Bronchial epithelial cell (primary cell): ENCODE data around the gene MAPKAPK2. TPM values are rescaled to one million over a fixed set of nuclear protein-coding genes. Genes with fewer than 3 reads are reported as not detected.

ENCODE experiments used
- DNase-seq: peaks from one replicate; pipeline ENCODE4 v3.0.0-alpha.2; 2010; ENCODE audit warnings: low read depth
- FAIRE-seq: peaks from 2 replicates; lab custom pipeline; 2011; peaks lifted over from hg19 to GRCh38; lab: Jason Lieb, UNC
- H3K27me3 ChIP-seq: 2 replicates; pipeline ENCODE4 v1.5.1; 2011; ENCODE audit warnings: low read length; ENCODE audit not compliant: control insufficient read depth, insufficient read depth
- H3K36me3 ChIP-seq: 2 replicates; pipeline ENCODE4 v1.5.1; 2011; ENCODE audit warnings: low read length; ENCODE audit not compliant: control insufficient read depth, insufficient read depth
- H3K4me3 ChIP-seq: 2 replicates; pipeline ENCODE4 v1.5.1; 2011; ENCODE audit warnings: mild to moderate bottlenecking, low read depth, low read length, control low read depth
- CTCF ChIP-seq: IDR thresholded peaks from 2 replicates; pipeline ENCODE4 v1.5.1; 2011; ENCODE audit warnings: mild to moderate bottlenecking, moderate library complexity, low read length, control low read depth, inconsistent platforms; ENCODE audit not compliant: insufficient read depth, severe bottlenecking
- total RNA-seq: library from RNA; depleted of rRNA; stranded (reverse); fragments of >200 nt; gene quantifications from 2 replicates; pipeline ENCODE4 v1.2.1, GENCODE V29; 2014

MAPKAPK2 gene
- total RNA-seq, 1 donor from 2014 or later = 23.2 TPM

DNA sequence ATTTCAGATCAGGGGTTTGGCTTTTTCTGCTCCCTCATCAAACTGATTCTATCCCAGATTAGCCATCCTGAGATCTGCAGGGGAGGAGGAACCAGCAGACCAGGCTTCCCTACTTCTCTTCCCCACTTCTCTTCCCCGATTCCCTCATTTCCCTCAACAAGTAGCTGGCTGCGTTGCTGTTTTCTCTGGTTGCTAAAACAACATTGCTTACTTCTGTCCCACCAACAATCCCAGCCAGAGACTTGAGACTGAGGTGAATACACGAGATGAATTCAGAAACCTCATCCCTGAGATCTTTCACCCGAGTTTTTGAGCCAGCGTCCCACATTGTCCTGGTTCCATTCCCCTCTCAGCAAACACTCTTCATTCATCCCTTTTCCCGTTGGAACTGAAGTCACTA is 27.0 kb upstream of the MAPKAPK2 start:
- H3K36me3 ChIP-seq = no peaks in the 10 kb centered on the region
- FAIRE-seq (no peak), DNase-seq (no peak)
- H3K4me3 ChIP-seq = no peak overlapping the region
- no peak for TF ChIP-seq CTCF
- no peaks in the 10 kb centered on the region for H3K27me3 ChIP-seq

DNA sequence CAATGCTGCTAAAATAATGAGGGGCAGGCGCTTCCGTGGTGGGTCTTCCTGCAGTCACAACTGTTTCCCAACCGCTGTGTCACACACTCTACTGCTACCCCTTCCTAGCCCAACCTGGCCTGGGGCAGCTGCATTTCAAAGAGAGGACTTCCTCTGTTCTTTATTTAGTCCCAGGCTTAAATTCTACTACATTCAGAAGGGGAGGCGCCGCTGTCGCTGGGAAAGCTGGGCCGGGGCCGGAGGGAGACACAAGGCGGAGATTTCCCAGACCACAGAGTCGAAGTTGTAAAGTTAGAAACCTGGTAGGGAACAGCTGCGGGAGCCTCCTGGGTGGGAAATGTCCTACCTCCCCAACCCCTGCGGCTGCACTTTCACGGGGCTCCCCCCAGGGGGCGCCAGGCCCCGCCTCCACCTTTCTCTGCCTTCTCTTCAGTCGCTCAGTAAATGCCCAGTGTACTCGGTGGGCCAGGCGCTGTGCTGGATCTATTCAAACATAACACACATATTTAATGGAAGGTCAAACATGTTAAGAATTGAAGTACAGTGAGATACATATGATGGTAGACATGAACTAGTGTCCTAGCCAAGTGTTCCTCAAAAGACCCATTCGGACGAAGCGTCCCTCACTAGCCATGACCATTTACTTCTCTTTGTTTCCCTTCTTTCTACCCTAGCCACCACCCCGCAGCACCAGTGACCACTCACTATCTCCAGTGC is 26.3 kb upstream of the MAPKAPK2 start:
- FAIRE-seq = no peak

DNA sequence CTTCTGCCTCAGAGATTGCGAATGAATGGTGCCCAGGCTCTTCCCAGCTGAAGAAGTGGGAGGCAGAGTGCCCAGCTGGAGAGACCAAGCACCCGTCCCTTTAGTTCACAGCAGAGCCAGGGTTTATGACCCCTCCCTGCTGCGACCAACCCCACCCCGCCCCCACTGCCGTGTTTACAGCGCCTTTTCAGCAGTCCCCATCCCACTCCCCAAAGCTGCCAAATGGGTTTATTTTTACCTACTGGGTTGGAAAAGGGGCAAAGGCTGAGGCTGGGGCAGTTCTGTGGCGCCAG is 25.8 kb upstream of the MAPKAPK2 start:
- FAIRE-seq (no peak), DNase-seq (no peak)
- H3K36me3 ChIP-seq = no peaks in the 10 kb centered on the region
- no peak for TF ChIP-seq CTCF
- H3K27me3 ChIP-seq = peaks cover 4% of the 10 kb centered on the region
- H3K4me3 ChIP-seq = no peak overlapping the region

More for the DNA sequence above, 26.3 kb upstream of the MAPKAPK2 start:
- H3K27me3 ChIP-seq = no peaks in the 10 kb centered on the region
- no peak for DNase-seq
- no peaks in the 10 kb centered on the region for H3K36me3 ChIP-seq
- H3K4me3 ChIP-seq = no peak overlapping the region
- peak; percentile 79 for TF ChIP-seq CTCF

- no peak for TF ChIP-seq CTCF
- Histone ChIP-seq H3K4me3 (no peak overlapping the region), H3K27me3 (peaks cover 4% of the 10 kb centered on the region), H3K36me3 (no peaks in the 10 kb centered on the region)
- FAIRE-seq = no peak
- DNase-seq = no peak
Measured at GRCh38 chr1:206660136-206660535, 24.6 kb upstream of the MAPKAPK2 start.

- no peak overlapping the region for H3K4me3 ChIP-seq
- no peak for FAIRE-seq
- no peak for TF ChIP-seq CTCF
Measured at GRCh38 chr1:206661161-206661820, 23.4 kb upstream of the MAPKAPK2 start.

More at GRCh38 chr1:206661161-206661820, 23.4 kb upstream of the MAPKAPK2 start:
- H3K27me3 ChIP-seq = peaks cover 4% of the 10 kb centered on the region
- H3K36me3 ChIP-seq = no peaks in the 10 kb centered on the region
- no peak for DNase-seq
